ENCODE measurements around the gene ZNF749.

ZNF749 gene

DNA sequence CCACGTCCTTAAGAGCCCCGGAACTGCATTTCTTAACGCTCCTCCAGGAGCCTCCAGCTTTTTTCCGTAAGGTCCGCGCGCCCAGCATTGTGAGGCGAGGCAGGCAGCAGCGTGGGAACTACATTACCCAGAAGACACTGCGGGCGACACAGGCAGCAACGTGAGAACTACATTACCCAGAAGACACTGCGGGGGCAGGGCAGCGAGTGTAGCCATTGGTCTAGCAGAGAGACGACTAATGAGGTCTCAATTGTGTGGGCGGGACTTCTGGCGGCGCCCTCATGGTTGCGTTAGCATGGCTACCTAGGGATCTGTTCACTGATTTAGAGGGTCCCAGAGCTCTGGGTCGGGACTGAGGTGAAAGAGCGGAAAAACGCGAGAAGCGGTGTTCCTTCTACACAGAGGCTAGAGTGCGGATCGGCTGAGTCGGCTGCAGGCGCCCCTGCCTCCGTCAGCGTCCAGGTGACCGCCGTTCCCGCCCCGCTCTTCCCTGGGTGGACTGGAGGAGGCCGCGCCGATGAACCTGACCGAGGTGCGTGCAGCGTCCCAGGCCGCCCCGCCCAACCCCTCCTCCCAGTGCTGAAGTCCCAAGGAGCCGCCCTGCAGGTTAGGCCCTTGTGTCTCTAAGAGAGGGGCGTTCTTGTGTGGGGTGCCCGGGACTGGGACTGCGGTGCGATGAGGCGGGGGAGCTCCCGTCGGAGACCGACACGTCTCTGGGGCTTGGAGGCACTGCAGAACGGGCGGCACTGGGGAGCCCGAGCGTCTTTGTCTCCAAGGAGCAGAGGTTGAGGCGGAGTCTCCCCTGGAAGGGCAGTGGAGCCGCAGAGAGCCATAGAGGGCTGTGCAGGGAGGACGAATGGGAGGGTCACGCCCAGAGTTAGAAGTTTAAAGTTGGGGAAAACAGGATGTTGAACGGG is at the start of gene ZNF749:
ZNF749 (plus strand) TSS at position 264 of the 917 bp plus-strand sequence; CDS start at position 518, 254 bp downstream.
- DNase-seq, result peak; percentile 97

DNA sequence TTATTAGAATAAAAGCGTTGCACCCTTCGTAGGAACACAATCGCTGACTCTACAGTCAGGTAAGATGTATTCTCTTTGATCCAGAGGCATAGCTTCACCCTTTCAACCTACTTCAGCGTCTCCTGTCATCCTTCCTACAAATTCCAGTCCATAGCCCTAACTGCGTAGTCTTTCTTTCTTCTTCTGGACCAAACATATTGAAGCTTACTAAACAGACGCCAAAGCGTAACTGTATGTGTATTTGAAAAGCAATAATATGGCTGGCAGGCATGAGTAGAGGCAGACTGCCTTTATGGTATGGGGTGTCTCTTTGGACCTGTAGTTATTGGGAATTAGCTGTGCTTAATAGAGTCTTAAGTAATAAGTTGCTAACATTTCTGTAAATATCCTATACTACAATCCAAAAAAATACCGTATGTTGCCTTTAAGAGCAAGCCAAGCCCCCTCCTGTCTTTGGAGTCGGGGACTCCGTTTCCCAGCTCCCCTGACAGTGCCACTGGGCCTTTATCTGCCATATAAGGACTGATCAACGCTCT is 45.9 kb upstream of the ZNF749 start:
- DNase-seq, result no peak

- peak; percentile 96 for DNase-seq
Observed at GRCh38 chr19:57389730-57390598, 45.2 kb upstream of the ZNF749 start, which contains the start of gene ZNF548. ZNF548 (plus strand) TSS chr19:57389854; CDS start chr19:57390100, 246 bp downstream.

GRCh38 chr19:57395710-57396109 is 39.4 kb upstream of the ZNF749 start:
- no peak for DNase-seq

DNA sequence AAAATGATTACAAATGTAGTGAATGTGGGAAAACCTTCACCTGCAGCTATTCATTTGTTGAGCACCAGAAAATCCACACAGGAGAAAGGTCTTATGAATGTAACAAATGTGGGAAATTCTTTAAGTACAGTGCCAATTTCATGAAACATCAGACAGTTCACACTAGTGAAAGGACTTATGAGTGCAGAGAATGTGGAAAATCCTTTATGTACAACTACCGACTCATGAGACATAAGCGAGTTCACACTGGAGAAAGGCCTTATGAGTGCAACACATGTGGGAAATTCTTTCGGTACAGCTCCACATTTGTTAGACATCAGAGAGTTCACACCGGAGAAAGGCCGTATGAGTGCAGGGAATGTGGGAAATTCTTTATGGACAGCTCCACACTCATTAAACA is 36.3 kb upstream of the ZNF749 start:
- DNase-seq, result no peak

DNA sequence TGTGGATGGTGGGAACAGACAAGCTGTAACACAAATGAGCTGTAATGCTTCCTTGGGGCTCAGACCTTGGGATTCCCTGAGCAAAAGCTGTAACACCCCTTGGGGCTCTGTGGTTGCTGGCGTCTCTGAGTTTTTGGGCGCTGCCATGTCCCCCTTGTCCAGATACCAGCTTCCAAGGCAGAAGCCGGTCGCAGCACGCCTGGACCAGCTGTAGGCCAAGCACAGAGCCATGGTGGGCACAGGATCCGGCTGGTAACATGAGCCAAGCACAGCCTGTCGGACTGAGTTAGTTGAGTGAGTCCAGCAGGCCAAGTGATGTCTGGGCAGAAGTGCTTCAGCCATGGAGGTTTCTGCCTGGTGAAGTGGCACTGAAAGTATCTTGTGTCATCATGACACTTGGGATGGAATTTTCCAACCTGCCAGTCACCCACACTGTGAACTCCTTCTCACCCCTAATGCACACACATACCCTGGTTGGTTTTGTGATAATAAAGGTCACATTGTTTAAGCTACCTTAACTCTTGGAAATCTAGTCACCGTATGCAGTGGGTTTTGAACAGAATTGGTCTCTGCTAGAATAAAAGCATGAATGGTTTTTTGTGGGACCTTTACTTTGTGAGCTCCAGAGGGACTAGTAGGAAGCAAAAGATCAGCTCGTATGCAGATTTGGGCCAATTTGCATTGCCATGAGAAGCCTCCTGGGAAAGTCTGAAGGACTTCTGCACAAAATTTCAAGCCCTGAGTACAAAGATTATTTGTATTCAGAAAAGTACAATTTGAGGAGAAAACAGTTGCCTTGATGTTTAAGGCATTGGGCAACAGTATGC is 31.2 kb upstream of the ZNF749 start:
- DNase-seq, result no peak

DNA sequence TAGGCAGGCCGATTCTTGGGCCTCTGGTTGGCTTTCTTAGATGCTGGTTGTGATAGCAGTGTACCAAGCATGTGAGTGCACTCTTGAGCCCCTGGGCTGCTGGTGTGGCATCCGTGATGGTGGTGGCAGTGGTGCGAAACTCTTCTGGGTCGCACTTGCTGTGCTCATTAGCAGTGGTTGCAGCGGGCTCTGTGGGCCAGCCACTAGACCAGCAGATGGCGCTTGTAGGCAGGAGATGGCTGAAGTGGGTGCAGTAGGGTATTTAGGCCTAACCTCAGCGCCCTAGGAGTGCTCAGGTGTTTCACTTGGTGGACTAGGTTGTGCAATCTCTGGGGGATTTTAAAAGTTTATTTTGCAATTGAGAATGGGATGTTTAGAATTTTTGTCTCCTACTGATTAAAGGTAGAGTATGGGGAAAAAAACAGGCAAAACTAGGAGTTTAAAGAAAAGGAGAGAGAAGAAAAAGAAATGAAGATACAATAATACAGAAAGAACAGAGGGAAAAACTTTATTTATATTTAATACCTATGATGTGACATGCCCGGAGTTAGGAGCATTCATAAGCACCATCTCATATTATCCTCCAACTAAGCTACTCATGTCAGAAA is 28.5 kb upstream of the ZNF749 start:
- DNase-seq, result no peak

- peak; percentile 82 for DNase-seq
Observed at GRCh38 chr19:57410877-57411671, 24.1 kb upstream of the ZNF749 start, which contains the start of gene ZNF17. ZNF17 (plus strand) TSS chr19:57411161; CDS start chr19:57413616, 2,455 bp downstream.

- DNase-seq, result no peak
Observed at GRCh38 chr19:57419439-57419838, 15.7 kb upstream of the ZNF749 start.

- DNase-seq, result no peak
Observed at GRCh38 chr19:57421037-57421436, 14.1 kb upstream of the ZNF749 start.

DNA sequence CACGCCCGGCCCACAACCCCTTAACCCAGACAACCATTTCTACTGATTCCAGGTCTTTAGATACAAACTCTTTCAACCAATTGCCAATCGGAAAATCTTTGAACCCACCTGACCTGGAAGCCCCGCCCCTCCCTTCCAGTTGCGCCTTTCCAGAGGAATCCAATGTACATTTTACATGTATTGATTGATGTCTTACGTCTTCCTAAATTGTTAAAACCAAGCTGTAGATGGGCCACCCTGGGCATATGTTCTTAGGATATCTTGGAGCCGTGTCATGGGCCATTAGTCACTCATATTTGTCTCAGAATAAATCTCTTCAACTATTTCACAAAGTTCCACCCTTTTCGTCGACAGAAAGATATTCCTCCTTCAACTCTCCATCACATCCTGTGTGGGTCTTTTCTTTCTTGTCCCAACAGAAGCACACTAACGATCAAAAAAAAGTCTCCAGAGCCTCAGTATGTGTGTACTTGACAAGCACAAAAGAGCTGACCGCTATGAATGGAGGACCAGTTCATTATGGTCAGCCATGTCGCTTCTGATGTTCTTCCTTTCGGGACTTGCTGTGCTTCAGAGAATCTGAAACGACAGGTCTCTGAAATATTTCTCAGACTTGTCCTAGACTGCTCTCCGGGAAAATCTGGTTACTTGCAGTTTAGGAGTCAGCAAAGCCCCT is 601 bp upstream of the ZNF749 start:
- no peak for DNase-seq

- DNase-seq, result no peak
Observed at GRCh38 chr19:57436417-57436816, 1.3 kb downstream of the ZNF749 start.

DNA sequence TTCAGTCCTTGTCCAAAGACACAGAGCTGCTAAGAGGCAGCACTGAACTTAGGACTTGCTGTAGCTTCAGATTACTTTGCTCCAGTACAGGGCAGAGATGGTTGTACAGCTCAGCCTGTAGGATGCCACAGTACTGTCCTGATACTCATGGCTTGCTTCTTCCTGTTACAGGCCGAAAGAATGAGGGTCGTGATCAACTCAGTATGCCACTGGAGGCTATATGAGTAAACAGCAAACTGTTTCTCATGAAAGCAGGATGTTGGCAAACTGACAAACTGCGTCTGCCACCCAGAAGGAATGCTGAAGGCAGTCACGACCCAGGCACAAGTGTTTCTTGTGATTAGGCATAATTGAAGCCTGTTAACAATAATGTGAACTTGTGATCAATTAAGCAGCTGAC is 2.8 kb downstream of the ZNF749 start:
- DNase-seq, result no peak

DNA sequence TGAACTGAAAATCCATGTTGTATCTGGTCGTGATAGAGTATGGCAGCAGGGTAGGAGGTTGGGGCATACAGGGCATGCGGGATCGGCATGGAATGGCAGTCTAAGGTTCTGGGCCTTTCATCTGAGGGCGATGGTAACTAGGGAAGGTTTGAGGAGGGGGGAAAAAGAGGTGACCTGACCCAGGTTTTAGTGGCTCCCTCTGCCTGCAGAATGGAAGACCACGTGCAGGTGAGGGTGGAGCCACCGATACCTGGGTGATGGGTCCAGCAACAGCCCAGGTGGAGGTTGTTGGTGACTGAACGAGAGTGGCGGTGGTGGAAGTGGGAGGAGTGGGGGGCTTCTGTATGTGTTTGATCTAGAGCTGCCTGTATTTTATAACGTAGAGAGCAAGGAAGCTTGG is 3.8 kb downstream of the ZNF749 start:
- no peak for DNase-seq

- no peak for DNase-seq
Observed at GRCh38 chr19:57441979-57442752, 7.0 kb downstream of the ZNF749 start.

- no peak for DNase-seq
Observed at GRCh38 chr19:57443121-57443696, 8.1 kb downstream of the ZNF749 start.

- no peak for DNase-seq
Observed at GRCh38 chr19:57452307-57452706, 17.2 kb downstream of the ZNF749 start.

DNA sequence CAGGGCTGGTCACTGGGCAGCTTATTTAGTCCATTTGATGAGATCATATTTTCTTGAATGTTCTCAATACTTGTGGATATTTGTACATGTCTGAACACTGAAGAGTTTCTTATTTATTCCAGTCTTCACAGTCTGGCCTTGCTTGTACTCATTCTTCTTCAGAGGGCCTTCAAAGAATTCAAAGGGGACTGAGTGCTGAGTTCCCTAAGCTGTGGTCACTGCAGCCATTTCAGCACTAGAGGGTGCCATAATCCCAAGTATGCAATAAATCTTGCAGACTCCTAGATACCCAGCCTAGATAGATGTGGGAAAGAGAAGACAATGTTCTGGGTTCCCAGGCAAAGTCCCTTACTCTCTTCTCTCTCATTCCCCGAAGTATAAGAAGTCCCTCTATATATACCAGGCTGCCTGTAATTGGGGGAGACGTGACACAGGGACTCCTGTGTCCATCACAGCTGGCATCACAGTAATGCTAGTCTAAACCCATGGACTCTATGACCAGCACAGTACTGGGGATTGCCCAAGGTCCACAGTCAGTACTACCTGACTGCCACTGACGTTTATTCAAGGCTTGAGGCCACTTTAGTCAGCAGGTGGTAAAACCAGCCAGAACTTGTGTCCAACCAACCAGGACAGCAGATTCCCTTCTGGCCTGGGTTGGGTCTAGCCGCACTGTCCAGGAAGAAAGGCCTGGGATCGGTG is 30.7 kb downstream of the ZNF749 start:
- no peak for DNase-seq

DNA sequence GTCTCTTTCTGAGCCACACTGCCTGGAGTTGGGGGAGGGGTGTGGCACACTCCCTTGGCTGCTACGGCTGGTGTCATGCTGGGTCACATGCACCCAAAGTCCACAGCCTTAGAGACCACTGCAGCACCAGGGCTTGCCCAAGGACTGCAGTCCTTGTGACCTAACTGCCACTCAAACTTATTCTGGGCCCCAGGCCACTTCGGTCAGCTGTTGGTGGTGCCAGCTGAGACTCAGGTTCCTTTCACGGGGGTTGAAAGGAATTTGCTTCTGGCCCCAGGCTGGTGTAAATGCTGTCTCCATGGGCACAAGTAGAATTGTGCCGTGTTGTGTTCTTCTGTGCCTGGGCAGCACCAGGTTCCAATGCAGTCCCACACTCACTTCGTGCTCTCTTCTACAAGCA is 31.4 kb downstream of the ZNF749 start:
- DNase-seq, result no peak
